GM12878 (cell line): ENCODE results near the gene ZNF726. TPM values are rescaled to one million over a fixed set of nuclear protein-coding genes. Genes with fewer than 3 reads are reported as not detected.

Experiments used
- ATAC-seq: fragments of 200-7000 bp; cut with Tn5 transposase; 3 replicates; pipeline ENCODE4 v1.9.1; 2020; ENCODE audit warnings: mild to moderate bottlenecking, moderate library complexity
- BruUV-seq: library from RNA; stranded (reverse); fragments of 400-500 nt; replicated peaks from 2 replicates; lab custom pipeline; 2021; lab: Mats Ljungman, UMichigan
- CTCF ChIA-PET: fragments of 300-600 bp; sonication (Branson Sonifier 250); formaldehyde crosslinking; extraction: SDS; loops from one replicate; lab custom pipeline; 2021; ENCODE audit warnings: inconsistent platforms; lab: Yijun Ruan, JAX
- POLR2A ChIA-PET: fragments of 350-600 bp; formaldehyde crosslinking; extraction: SDS; loops from one replicate; lab custom pipeline; 2021; ENCODE audit warnings: inconsistent platforms; lab: Charles Lee
- RAD21 ChIA-PET: fragments of 300-600 bp; sonication (Branson Sonifier 250); formaldehyde crosslinking; loops from one replicate; lab custom pipeline; 2023; ENCODE audit warnings: antibody characterized with exemption; ENCODE audit not compliant: unreplicated experiment; lab: Charles Lee
- SMC1A ChIA-PET: fragments of 300-600 bp; sonication (Branson Sonifier 250); formaldehyde crosslinking; loops from one replicate; lab custom pipeline; 2023; ENCODE audit not compliant: unreplicated experiment, uncharacterized antibody; lab: Charles Lee
- DNase-seq: peaks from one replicate; pipeline ENCODE4 v3.0.0-alpha.2; 2011; ENCODE audit warnings: low read depth, low spot score
- FAIRE-seq: peaks from 3 replicates; lab custom pipeline; 2011; peaks lifted over from hg19 to GRCh38; lab: Jason Lieb, UNC
- H2AFZ ChIP-seq: 2 replicates; pipeline ENCODE4 v1.6.0; 2011; ENCODE audit warnings: low read depth, low read length, control low read depth; ENCODE audit not compliant: control insufficient read depth
- H3K27ac ChIP-seq: 2 replicates; pipeline ENCODE4 v1.5.1; 2011; ENCODE audit warnings: control low read depth; ENCODE audit not compliant: control insufficient read depth, insufficient read depth
- H3K27me3 ChIP-seq, 2 experiments: replicated peaks in 1 of 2; 2 replicates each; pipeline versions ENCODE4 v1.6.0 to v1.6.1; 2011; ENCODE audit warnings: low read length in 1 of 2; ENCODE audit not compliant: control insufficient read depth in 2 of 2, insufficient read depth in 2 of 2
- H3K36me3 ChIP-seq, 2 experiments: 2 replicates each; pipeline ENCODE4 v1.5.1; 2011; ENCODE audit warnings: low read length in 1 of 2; ENCODE audit not compliant: control insufficient read depth in 2 of 2, insufficient read depth in 2 of 2
- H3K4me1 ChIP-seq: 2 replicates; pipeline ENCODE4 v1.6.1; 2011; ENCODE audit warnings: mild to moderate bottlenecking, low read length, moderate library complexity, mixed read lengths; ENCODE audit not compliant: control insufficient read depth, insufficient read depth
- H3K4me2 ChIP-seq: 2 replicates; pipeline ENCODE4 v1.6.0; 2011; ENCODE audit warnings: control low read depth; ENCODE audit not compliant: control insufficient read depth, insufficient read depth
- H3K4me3 ChIP-seq: fragments of 200-600 bp; sonication (generic); 2 replicates; pipeline ENCODE4 v1.5.1; 2016
- H3K79me2 ChIP-seq: 2 replicates; pipeline ENCODE4 v1.6.0; 2011; ENCODE audit warnings: low read length; ENCODE audit not compliant: control insufficient read depth, insufficient read depth
- H3K9ac ChIP-seq: 2 replicates; pipeline ENCODE4 v1.8.0; 2011; ENCODE audit warnings: low read length, control low read depth, mixed read lengths; ENCODE audit not compliant: control insufficient read depth, insufficient read depth
- H3K9me3 ChIP-seq: replicated peaks from 3 replicates; pipeline ENCODE4 v1.5.1; 2011; ENCODE audit warnings: mild to moderate bottlenecking, low read length; ENCODE audit not compliant: control insufficient read depth, insufficient read depth
- H4K20me1 ChIP-seq: 2 replicates; pipeline ENCODE4 v1.6.0; 2011; ENCODE audit not compliant: control insufficient read depth, insufficient read depth
- ATF7 ChIP-seq: fragments of 450-650 bp; IDR thresholded peaks from 2 replicates; pipeline ENCODE4 v1.6.1; 2016; ENCODE audit warnings: low read depth, mild to moderate bottlenecking
- BCLAF1 ChIP-seq: fragments of 450-650 bp; IDR thresholded peaks from 2 replicates; pipeline ENCODE4 v1.6.1; 2017; ENCODE audit warnings: antibody characterized with exemption, mild to moderate bottlenecking, moderate library complexity
- BHLHE40 ChIP-seq, 2 experiments: fragments of 450-650 bp in 1 of 2; IDR thresholded peaks; 2 replicates each; pipeline ENCODE4 v1.6.1; 2011 to 2017; ENCODE audit warnings: low read depth in 2 of 2, borderline replicate concordance in 1 of 2, improper control_type of control experiment in 1 of 2, low read length in 1 of 2, mild to moderate bottlenecking in 1 of 2
- FOS ChIP-seq: IDR thresholded peaks from 3 replicates; pipeline ENCODE4 v1.6.1; 2011; ENCODE audit warnings: borderline replicate concordance; ENCODE audit not compliant: insufficient read length; ENCODE audit errors: extremely low read depth
- HDAC6 ChIP-seq: fragments of 200-600 bp; sonication (generic); IDR thresholded peaks from one replicate; pipeline ENCODE4 v1.8.0; 2017; ENCODE audit warnings: antibody characterized with exemption; ENCODE audit not compliant: unreplicated experiment
- HSF1 ChIP-seq: fragments of 150-350 bp; IDR thresholded peaks from 2 replicates; pipeline ENCODE4 v1.6.1; 2014; ENCODE audit warnings: mild to moderate bottlenecking, low read depth, low read length
- IRF5 ChIP-seq: fragments of 450-650 bp; IDR thresholded peaks from 2 replicates; pipeline ENCODE4 v1.6.1; 2017; ENCODE audit warnings: borderline replicate concordance
- JUNB ChIP-seq: IDR thresholded peaks from 2 replicates; pipeline ENCODE4 v1.6.1; 2016; ENCODE audit warnings: antibody characterized with exemption, mild to moderate bottlenecking
- MAX ChIP-seq: IDR thresholded peaks from 2 replicates; pipeline ENCODE4 v1.6.1; 2012; ENCODE audit warnings: low read depth, low read length, improper control_type of control experiment
- RFX5 ChIP-seq: IDR thresholded peaks from 2 replicates; pipeline ENCODE4 v1.6.1; 2011; ENCODE audit warnings: low read depth, low read length, improper control_type of control experiment
- TCF7 ChIP-seq: IDR thresholded peaks from 2 replicates; pipeline ENCODE4 v1.6.1; 2014; ENCODE audit warnings: antibody characterized with exemption, borderline replicate concordance
- ZBTB11 ChIP-seq: fragments of 450-650 bp; formaldehyde crosslinking; IDR thresholded peaks from 2 replicates; pipeline ENCODE4 v1.5.0; 2022; ENCODE audit warnings: mild to moderate bottlenecking, missing genetic modification characterization
- ZNF207 ChIP-seq: fragments of 450-650 bp; IDR thresholded peaks from 2 replicates; pipeline ENCODE4 v1.6.1; 2014; ENCODE audit warnings: antibody characterized with exemption, mild to moderate bottlenecking, borderline replicate concordance
- WGBS: methylation state at CpG from one replicate; pipeline ENCODE4 v1.1.6; 2016; ENCODE audit warnings: low lambda C conversion rate; ENCODE audit not compliant: insufficient replicate concordance, insufficient coverage; ENCODE audit errors: missing lambda C conversion rate; 5-methylcytosine and 5-hydroxymethylcytosine counted together
- in situ Hi-C: fragments of 300-500 bp; cut with MboI; formaldehyde crosslinking; loops from 9 replicates; pipeline ENCODE4 v1.14.3; 2018; ENCODE audit warnings: mixed read lengths
- intact Hi-C: fragments of 100-400 bp; cut with micrococcal nuclease; formaldehyde crosslinking; loops from one replicate; pipeline ENCODE4 v1.14.2; 2022; ENCODE audit not compliant: unreplicated experiment
- polyA plus RNA-seq, 11 experiments: library from polyadenylated mRNA; depleted of rRNA in 4 of 11; unstranded in 6 of 11; stranded (reverse) in 5 of 11; fragments of >200 nt; fragmentation: Nextera tagmentation in 4 of 11; fragmentation: Illumina TruSeq in 1 of 11; extraction: Ambion mirVana in 4 of 11; extraction: Trizol in 1 of 11; gene quantifications; 1 replicate in 1 of 11; 2 replicates in 10 of 11; pipeline versions ENCODE4 v1.2.1 to v1.2.3, GENCODE V29; 2011 to 2016; ENCODE audit warnings: inconsistent platforms in 2 of 11, missing spikeins in 2 of 11, low read depth in 1 of 11
- total RNA-seq, 4 experiments: library from RNA; depleted of rRNA in 3 of 4; stranded (reverse); fragments of >200 nt in 3 of 4; fragmentation: Illumina TruSeq in 1 of 4; extraction: Trizol in 1 of 4; gene quantifications; 2 replicates each; pipeline versions ENCODE4 v1.2.1 to v1.2.3, GENCODE V29; 2013 to 2021

Gene ZNF726
- total and polyA plus RNA-seq, 10 of the 15 experiments (the other 5 are each of a cell fraction or from before 2014, with no cell fraction given), result 0.69 to 2.3 (median 1.5) TPM

- TF ChIP-seq ZBTB11 (CRISPR knock-in tag) (no peak), HDAC6 (no peak), FOS (no peak)
Observed at GRCh38 chr19:23867895-23868294, 46.8 kb upstream of the ZNF726 start (continued).

GRCh38 chr19:23868630-23869029 is 46.1 kb upstream of the ZNF726 start:
- Histone ChIP-seq H2AFZ (no peak overlapping the region), H3K27ac (no peak overlapping the region), H3K9me3 (no peaks in the 10 kb centered on the region; the same call in 2 of the 3 replicates), H3K36me3 (no peaks in the 10 kb centered on the region), H3K4me1 (no peaks in the 10 kb centered on the region), H3K4me3 (no peak overlapping the region), H3K79me2 (no peaks in the 10 kb centered on the region), H3K27me3 (no peaks in the 10 kb centered on the region), H3K9ac (no peak overlapping the region), H3K4me2 (no peak overlapping the region), H4K20me1 (no peaks in the 10 kb centered on the region)
- intact Hi-C loops (no loop called here), in situ Hi-C loops (no loop called here)
- DNase-seq (no peak), FAIRE-seq (no peak), ATAC-seq (no peak)
- RAD21 ChIA-PET, result no interaction called here
- CTCF ChIA-PET, result no interaction called here
- POLR2A ChIA-PET, result no interaction called here
- SMC1A ChIA-PET, result no interaction called here
- WGBS, result 82% methylated on average over 3 of the region's 3 CpGs
- no TSS peak for BruUV-seq
- TF ChIP-seq BCLAF1 (no peak), MAX (no peak), HSF1 (no peak), JUNB (no peak), ZNF207 (no peak), BHLHE40 (IDR thresholded peaks at IDR 0.05; ENCODE audit: borderline replicate concordance in 1 of 2, low read depth in 2 of 2, low read length in 1 of 2) (no peak), ATF7 (no peak), RFX5 (no peak), IRF5 (no peak), TCF7 (no peak)
